Activated CD4-positive, alpha-beta T cell treated with anti-CD3 and anti-CD28 coated beads for 1 hour (primary cell): ENCODE measurements around the gene ASCL5.

Source experiments
- DNase-seq: peaks from one replicate; pipeline ENCODE4 v3.0.0-alpha.2; 2020

ASCL5 gene

GRCh38 chr1:201109651-201110050, 17.3 kb downstream of the ASCL5 start:
- no peak for DNase-seq

DNA sequence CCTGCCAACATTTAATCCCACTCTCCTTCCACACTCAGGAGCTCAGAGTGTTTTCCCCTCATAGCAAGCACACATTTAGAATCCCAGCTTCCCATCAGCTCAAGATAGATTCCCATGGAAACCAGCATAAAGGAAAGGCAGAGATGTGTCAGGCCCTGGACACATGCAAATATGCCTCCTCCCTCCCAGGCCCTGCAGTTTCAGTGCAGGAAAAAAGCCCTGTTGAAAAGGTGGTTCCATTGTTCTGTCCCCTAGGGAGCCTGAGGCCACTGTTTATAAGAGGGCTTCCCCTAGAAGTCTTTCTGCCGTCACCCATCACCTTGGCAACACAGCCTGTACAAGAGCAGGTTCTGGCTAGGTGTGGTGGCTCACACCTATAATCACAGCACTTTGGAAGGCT, 18.4 kb downstream of the ASCL5 start:
- DNase-seq: no peak

DNA sequence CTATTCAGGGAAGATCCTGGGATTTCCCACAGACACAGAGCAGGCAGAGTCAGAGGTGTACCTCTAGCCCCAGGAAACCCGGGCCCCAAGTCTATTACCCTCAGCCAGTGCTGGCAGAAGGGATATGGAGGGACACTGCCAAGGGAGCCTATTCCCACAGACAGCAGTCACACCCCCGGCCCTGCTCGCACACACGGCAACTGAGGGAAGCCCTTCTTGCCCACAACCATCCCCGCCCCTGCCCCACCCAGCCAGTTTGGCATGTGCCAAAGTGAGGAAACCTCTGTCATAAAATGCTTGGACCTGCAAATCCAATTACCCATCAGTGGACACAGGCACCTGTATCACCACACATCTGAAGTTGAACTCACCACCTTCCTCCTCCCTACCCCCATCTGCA, 21.3 kb downstream of the ASCL5 start:
- DNase-seq: no peak

- no peak for DNase-seq
Observed at GRCh38 chr1:201104141-201104540, 22.8 kb downstream of the ASCL5 start.

DNA sequence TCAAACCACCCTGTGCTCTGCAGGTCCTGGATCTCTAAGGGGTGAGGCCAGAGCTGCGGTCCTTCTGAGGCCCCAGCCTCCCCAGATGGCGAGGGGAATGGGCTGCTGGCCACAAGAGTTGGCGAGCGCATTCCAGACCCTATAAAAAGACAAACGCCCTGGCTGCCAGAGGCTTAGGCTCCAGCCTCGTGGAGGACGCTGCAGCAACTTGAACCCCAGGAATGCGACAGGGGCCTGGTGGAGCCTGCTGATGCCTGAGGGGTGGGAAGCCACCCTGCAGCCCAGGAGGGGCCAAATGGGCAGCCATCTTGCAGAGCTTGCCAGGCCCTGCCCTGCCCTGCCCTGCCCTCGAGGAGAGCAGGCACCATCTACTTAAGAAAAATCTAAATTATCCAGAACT, 23.3 kb downstream of the ASCL5 start:
- no peak for DNase-seq

GRCh38 chr1:201100169-201100930, 26.6 kb downstream of the ASCL5 start:
- DNase-seq: no peak

GRCh38 chr1:201098992-201099677, 27.8 kb downstream of the ASCL5 start:
- DNase-seq: no peak

DNA sequence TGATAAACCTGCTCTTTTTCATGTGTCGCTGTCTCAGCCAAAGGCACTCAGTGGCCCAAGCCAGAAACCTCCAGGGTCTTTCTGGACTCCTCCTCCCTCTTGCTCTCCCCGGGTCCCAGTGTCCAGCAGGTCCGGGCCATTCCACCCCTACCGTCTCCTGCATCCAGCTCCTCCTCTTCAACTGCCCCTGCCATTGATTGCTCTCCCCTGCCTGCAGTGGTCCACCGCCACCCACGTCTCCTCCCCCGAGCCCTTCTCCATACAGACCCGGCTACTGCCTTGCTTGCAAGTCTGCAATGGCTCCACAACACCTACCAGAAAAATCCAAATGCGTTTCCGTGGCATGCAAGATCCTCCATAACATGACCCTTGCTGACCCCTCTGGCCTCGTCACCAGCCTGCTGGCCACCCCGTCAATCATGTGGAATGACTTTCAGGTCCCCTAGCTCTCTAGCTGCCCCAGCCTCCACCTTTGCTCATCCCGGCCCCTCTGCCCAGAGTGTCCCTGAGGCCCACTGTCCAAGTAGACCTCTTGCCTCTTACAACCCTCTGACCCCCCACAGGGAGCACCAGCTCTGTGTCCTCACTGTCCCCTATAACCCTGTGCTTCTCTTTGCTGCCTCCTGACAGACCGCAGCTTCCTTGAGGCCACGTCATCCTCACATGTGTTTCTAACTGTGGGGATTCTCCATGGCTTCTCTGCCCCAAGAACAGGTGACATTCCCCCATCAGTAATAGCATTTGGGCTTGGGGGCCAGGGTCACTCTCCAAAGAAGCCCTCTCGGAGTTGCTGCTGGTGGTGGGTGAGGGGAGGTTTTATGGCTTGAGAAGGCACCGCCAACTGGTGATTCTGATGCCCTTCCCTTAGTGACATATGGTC, 29.8 kb downstream of the ASCL5 start:
- DNase-seq: no peak

DNA sequence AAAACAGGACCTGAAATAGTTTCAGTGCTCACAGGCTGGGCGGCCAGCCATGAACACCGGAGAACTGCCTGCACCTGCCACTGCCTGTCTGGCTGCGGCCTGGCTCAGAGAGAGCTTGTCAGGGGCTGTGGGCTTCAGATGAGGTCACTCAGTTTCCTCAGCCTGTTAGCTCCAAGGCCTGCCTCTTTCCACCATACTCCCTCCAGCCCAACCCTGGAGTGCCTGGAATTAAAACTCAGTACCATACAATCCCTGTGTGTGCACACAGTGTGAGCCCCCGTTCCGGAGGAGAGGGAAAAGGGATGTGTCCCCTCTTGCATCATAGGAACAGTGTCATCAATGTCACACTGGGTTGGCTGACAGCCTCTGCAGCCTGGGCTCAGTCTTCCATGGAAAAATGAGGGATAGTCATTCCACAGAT, 30.9 kb downstream of the ASCL5 start:
- DNase-seq: no peak

DNA sequence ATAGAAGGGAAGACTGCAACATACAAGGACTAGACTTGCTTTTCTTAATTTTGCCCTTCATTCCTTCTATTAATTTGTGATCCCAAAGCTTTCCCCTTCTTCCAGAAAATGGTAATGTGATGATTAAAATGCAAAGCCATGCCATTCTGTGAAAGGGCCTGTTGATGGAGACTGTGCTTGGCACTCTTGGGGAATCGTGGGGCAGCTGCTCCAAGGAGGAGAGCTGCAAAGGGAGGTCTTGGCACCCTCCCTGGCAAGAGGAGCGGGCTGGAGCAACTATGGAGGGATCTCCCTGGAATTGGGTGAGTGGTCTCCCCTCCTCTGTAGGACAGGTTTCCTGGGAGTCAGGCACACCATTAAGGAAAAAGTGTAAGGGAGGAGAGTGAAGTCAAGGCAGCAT, 31.4 kb downstream of the ASCL5 start:
- DNase-seq: no peak

- DNase-seq: no peak
Observed at GRCh38 chr1:201094832-201095231, 32.2 kb downstream of the ASCL5 start.

DNA sequence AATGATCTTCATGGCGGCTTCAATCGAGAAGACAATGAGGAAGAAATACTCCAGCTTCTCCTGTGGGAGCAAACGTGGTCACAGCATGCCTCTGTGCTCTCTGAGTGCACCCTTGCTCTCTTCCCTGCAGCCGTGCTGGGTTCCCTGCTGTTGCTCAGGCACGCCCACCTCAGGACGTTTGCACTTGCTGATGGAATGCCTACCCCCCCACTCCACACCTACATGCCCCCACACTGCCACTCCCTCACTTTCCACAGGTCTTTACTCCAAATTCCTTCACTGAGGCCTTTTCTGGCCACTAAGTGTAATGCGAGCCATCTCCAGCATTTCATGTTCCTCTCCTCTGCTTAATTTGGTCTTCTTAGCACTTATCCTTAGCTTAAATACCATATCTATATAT, 33.0 kb downstream of the ASCL5 start:
- no peak for DNase-seq

DNA sequence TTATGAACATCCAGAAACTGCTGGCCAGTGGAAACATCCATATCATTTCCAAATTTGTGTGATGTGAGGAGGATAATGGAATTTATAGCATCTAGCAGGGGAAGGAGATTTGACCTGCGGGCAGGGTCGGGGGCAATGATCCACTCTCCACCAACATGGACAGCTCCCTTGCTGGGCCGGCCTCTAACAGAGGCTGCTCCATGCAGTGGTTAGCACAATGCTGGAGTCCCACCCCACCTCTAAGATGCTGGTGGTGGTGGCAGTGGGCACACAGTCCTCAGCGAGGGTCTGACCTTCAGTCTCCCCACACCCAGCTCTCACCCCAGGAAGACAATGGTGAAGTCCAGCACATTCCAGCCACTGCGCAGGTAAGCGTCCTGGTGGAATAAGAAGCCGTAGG, 33.4 kb downstream of the ASCL5 start:
- DNase-seq: no peak

DNA sequence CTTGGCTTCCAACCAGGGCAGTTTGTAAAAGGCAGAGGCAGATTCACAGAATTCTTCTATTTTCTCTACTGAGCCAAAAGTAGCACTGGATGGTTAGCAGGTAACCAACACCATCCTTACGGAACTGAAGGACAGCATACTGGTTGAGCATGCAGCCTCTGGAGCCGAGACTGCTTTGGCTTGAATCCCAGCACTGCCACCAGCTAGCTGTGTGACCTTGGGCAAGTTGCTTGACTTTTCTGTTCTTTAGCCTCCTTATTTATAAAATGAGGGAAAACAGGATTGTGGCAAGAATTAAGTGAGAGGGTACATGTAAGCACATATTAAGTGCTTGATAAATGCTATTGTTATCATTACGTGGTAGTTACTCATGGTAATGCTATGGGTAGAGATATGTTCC, 34.2 kb downstream of the ASCL5 start:
- no peak for DNase-seq

GRCh38 chr1:201091256-201091655, 35.7 kb downstream of the ASCL5 start:
- no peak for DNase-seq

DNA sequence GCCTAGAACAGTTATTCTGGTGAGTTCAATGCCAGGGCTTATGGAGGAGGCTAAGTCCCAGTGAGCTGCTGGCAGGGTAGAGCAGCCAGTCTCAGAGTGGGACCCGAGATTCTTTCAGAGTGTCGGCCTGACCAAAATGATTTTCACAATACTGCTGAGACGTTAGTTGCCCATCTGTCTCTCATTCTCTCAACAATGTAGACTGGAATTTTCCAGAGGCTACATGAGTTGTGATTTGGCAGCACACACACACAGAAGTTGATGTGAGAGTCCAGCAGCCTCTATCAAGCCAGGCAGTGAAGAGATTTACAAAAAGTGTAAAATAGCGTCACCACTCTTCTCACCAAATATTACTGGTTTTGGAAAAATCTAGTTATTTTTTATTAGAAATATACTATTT, 36.4 kb downstream of the ASCL5 start:
- DNase-seq: no peak

GRCh38 chr1:201089596-201089995, 37.4 kb downstream of the ASCL5 start:
- no peak for DNase-seq

GRCh38 chr1:201088901-201089525, 38.0 kb downstream of the ASCL5 start:
- no peak for DNase-seq

- DNase-seq: no peak
Observed at GRCh38 chr1:201088395-201088794, 38.6 kb downstream of the ASCL5 start.

GRCh38 chr1:201085902-201086735, 40.9 kb downstream of the ASCL5 start:
- no peak for DNase-seq

DNA sequence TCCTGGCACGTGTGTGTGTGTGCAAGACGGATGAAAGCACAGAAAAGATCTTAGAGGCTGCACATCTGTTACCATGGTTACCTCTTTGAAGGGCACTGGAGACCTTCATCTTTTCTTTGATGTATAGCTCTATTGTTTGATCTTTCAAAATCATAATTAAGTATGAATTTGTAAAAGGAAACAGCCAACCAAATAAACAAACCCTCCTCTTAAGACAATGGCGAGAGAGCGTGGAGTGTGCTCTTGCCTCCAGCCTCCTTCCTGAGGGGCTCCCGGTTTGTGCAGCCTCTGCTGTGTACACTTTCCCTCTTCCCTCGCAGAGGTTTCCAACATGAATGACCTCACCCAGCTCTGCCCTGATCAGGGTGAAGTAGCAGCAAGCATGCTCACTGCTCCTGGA, 42.7 kb downstream of the ASCL5 start:
- DNase-seq: no peak

DNA sequence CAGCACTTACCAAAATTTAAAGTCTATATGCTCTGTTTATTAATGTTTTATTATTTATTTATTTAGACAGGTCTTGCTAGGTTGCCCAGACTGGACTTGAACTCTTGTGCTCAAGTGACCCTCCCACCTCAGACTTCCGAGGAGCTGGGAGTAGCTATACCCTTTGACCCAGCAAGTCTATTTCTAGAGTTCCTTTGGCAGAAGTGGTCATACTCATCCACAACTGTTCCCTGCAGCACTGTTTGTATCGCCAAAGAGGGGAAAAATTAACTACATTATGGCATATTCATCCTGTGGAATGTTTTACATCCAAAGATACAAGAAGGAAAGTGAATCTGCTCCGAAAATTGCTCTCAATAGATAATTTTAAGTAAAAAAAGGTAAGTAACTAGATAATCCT, 43.2 kb downstream of the ASCL5 start:
- no peak for DNase-seq
